Thymus (tissue), 11 donors: ENCODE results near the gene VEZT. TPM values are rescaled to one million over a fixed set of nuclear protein-coding genes. Genes with fewer than 3 reads are reported as not detected.

Source experiments
- DNase-seq, 9 donors: peaks; one replicate each; pipeline ENCODE4 v3.0.0-alpha.2; 2013; ENCODE audit warnings: low spot score in 9 of 9, low read depth in 6 of 9, missing footprints in 1 of 9
- H3K27ac ChIP-seq, 2 donors: one replicate each; pipeline ENCODE4 v1.5.1; 2013; ENCODE audit warnings: control low read depth in 1 of 2, low read depth in 1 of 2, low read length in 1 of 2, mild to moderate bottlenecking in 1 of 2, moderate library complexity in 1 of 2
- H3K27me3 ChIP-seq, 2 donors: one replicate each; pipeline ENCODE4 v1.5.1; 2013; ENCODE audit warnings: low read length in 1 of 2; ENCODE audit not compliant: control insufficient read depth in 2 of 2, insufficient read depth in 1 of 2
- H3K36me3 ChIP-seq, 2 donors: one replicate each; pipeline ENCODE4 v1.5.1; 2013; ENCODE audit warnings: low read length in 1 of 2, mild to moderate bottlenecking in 1 of 2, moderate library complexity in 1 of 2; ENCODE audit not compliant: control insufficient read depth in 2 of 2, insufficient read depth in 2 of 2
- H3K4me1 ChIP-seq, 2 donors: one replicate each; pipeline ENCODE4 v1.5.1; 2013; ENCODE audit warnings: low read length in 2 of 2; ENCODE audit not compliant: control insufficient read depth in 2 of 2, insufficient read depth in 2 of 2
- H3K4me3 ChIP-seq, 2 donors: one replicate each; pipeline ENCODE4 v1.5.1; 2013; ENCODE audit warnings: low read length in 2 of 2, control low read depth in 1 of 2, mild to moderate bottlenecking in 1 of 2
- H3K9me3 ChIP-seq, 2 donors: one replicate each; pipeline ENCODE4 v1.5.1; 2013; ENCODE audit warnings: low read length in 1 of 2, mild to moderate bottlenecking in 1 of 2; ENCODE audit not compliant: control insufficient read depth in 2 of 2, insufficient read depth in 1 of 2
- WGBS: extraction: QIAGEN DNeasy Blood & Tissue Kit; methylation state at CpG from one replicate; pipeline ENCODE4 v1.1.7; 2013; 5-methylcytosine and 5-hydroxymethylcytosine counted together
- polyA plus RNA-seq: library from polyadenylated mRNA; stranded (reverse); fragments of 200-250 nt; gene quantifications from one replicate; pipeline ENCODE4 v1.2.3, GENCODE V29; 2013
- total RNA-seq: library from RNA; stranded (reverse); fragments of 120-200 nt; gene quantifications from one replicate; pipeline ENCODE4 v1.2.4, GENCODE V29; 2013
- donor health status: healthy.

VEZT gene
- total and polyA plus RNA-seq, 2 donors, result 51.4 to 54.4 TPM

- no peak for DNase-seq
- Histone ChIP-seq H3K4me1 (no peaks in the 10 kb centered on the region), H3K36me3 (peaks cover 15 to 51% of the 10 kb centered on the region in 2 donors), H3K27me3 (no peaks in the 10 kb centered on the region), H3K4me3 (no peak overlapping the region), H3K27ac (no peak overlapping the region), H3K9me3 (no peaks in the 10 kb centered on the region)
Observed at GRCh38 chr12:95253386-95253785, 35.8 kb downstream of the VEZT start.

- Histone ChIP-seq H3K4me1 (no peaks in the 10 kb centered on the region), H3K27ac (no peak overlapping the region), H3K36me3 (peaks cover 15 to 50% of the 10 kb centered on the region in 2 donors), H3K9me3 (no peaks in the 10 kb centered on the region), H3K4me3 (no peak overlapping the region), H3K27me3 (no peaks in the 10 kb centered on the region)
- no peak for DNase-seq
- WGBS, result 97% methylated on average over 3 of the region's 3 CpGs
Observed at GRCh38 chr12:95257541-95257940, 39.9 kb downstream of the VEZT start.

DNA sequence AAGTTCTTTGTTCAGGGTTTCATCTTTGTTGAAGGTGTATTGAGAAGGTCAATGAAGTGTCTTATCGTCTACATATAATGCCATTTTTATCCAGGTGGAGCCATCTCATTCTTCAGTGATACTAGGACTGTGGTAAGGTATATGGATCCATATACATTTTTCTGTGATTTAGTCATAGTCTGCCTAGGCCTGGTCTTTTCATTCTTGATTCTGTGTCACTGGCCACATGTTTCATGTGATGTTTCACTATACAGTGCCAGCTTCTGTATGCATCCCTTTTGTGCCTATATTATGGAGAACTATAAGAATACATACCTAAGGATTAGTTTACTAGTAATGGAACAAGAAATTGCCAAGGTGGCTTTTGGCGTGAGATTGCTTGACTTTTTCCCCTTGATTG is 40.5 kb downstream of the VEZT start:
- Histone ChIP-seq H3K27me3 (no peaks in the 10 kb centered on the region), H3K4me1 (no peaks in the 10 kb centered on the region), H3K9me3 (no peaks in the 10 kb centered on the region), H3K4me3 (no peak overlapping the region), H3K36me3 (peaks cover 15 to 50% of the 10 kb centered on the region in 2 donors), H3K27ac (no peak overlapping the region)
- no peak for DNase-seq
- WGBS, result 100% methylated on average over 2 of the region's 2 CpGs

GRCh38 chr12:95258803-95259202 is 41.2 kb downstream of the VEZT start:
- no peak for DNase-seq
- Histone ChIP-seq H3K36me3 (peaks cover 13 to 49% of the 10 kb centered on the region in 2 donors), H3K4me1 (no peaks in the 10 kb centered on the region), H3K27ac (no peak overlapping the region), H3K4me3 (no peak overlapping the region), H3K27me3 (no peaks in the 10 kb centered on the region), H3K9me3 (no peaks in the 10 kb centered on the region)
- WGBS, result 96% methylated on average over 2 of the region's 2 CpGs

DNA sequence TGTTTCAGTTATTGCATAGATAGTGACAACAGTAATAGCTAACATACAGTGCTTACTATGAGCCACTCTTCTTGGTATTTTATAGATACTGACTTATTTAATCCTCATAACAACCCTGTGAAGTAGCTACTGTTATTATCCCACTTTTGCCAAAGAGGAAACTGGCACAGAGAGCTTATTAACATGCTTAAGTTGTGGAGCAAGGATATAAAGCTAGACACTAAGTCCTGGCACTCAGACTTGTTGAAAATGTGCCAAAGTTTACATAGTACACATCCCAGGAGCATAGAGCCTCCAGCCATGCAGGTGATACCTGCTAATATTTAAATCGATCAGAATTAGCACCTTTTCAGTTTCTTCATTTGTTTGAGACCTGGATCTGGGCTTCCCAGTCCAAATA is 41.8 kb downstream of the VEZT start:
- 93% methylated on average over 1 of the region's 1 CpG for WGBS
- no peak for DNase-seq

DNA sequence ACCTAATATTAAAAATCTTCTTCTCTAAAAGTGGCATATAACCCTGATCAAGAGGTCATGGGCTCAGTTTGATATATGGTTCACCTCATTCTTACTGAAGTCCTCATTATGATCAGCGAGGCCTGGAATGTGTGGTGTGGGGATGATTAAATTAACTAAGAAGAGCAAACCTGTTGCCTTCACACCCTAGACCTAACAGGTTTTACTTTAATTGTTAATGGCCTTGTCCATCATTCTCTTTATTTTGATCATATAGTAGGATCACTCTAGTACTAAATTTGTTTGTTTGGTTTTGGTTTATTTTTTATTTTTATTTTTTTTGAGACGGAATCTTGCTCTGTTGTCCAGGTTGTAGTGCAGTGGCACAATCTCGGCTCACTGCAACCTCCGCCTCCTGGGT is 43.5 kb downstream of the VEZT start:
- 97% methylated on average over 4 of the region's 4 CpGs for WGBS
- H3K9me3 ChIP-seq, result no peaks in the 10 kb centered on the region
- no peaks in the 10 kb centered on the region for H3K27me3 ChIP-seq
- H3K36me3 ChIP-seq, result peaks cover 1 to 34% of the 10 kb centered on the region in 2 donors
- H3K27ac ChIP-seq, result no peak overlapping the region
- H3K4me3 ChIP-seq, result no peak overlapping the region
- no peaks in the 10 kb centered on the region for H3K4me1 ChIP-seq
- no peak for DNase-seq

More for the DNA sequence above, 41.8 kb downstream of the VEZT start:
- Histone ChIP-seq H3K4me3 (no peak overlapping the region), H3K36me3 (peaks cover 8 to 45% of the 10 kb centered on the region in 2 donors), H3K9me3 (no peaks in the 10 kb centered on the region), H3K27ac (no peak overlapping the region), H3K27me3 (no peaks in the 10 kb centered on the region), H3K4me1 (no peaks in the 10 kb centered on the region)

- Histone ChIP-seq H3K36me3 (peaks cover 0 to 32% of the 10 kb centered on the region in 2 donors), H3K4me3 (no peak overlapping the region), H3K4me1 (no peaks in the 10 kb centered on the region), H3K27me3 (no peaks in the 10 kb centered on the region), H3K9me3 (no peaks in the 10 kb centered on the region), H3K27ac (no peak overlapping the region)
- DNase-seq, result no peak
- WGBS, result 98% methylated on average over 3 of the region's 3 CpGs
Observed at GRCh38 chr12:95262808-95263207, 45.2 kb downstream of the VEZT start.

GRCh38 chr12:95265765-95266164 is 48.2 kb downstream of the VEZT start:
- no peaks in the 10 kb centered on the region for H3K4me1 ChIP-seq
- no peak overlapping the region for H3K4me3 ChIP-seq
- no peak for DNase-seq
- H3K36me3 ChIP-seq, result peaks cover 4 to 36% of the 10 kb centered on the region in 2 donors
- H3K27ac ChIP-seq, result no peak overlapping the region
- no peaks in the 10 kb centered on the region for H3K9me3 ChIP-seq
- no peaks in the 10 kb centered on the region for H3K27me3 ChIP-seq
- 97% methylated on average over 2 of the region's 2 CpGs for WGBS

GRCh38 chr12:95266254-95266653 is 48.6 kb downstream of the VEZT start:
- peaks cover 4 to 34% of the 10 kb centered on the region in 2 donors for H3K36me3 ChIP-seq
- no peak for DNase-seq

DNA sequence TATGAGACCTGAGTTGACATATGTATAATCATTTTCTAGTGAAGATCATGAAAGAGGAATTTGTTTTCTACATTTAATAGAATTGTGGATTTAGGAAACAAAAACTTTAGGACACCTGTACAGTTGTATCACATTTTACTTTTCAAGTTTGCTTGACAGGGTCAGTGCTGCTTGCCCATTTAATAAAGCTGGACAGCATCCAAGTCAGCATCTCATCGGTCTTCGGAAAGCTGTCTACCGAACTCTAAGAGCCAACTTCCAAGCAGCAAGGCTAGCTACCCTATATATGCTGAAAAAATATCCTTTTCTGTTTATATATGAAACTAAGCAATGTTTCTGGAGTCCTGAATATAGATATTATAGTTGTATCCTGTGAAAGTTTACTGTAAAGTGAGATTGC is 52.3 kb downstream of the VEZT start:
- Histone ChIP-seq H3K27me3 (no peaks in the 10 kb centered on the region), H3K9me3 (no peaks in the 10 kb centered on the region), H3K4me1 (no peaks in the 10 kb centered on the region), H3K27ac (no peak overlapping the region), H3K4me3 (no peak overlapping the region), H3K36me3 (peaks cover 8 to 36% of the 10 kb centered on the region in 2 donors)
- WGBS, result 92% methylated on average over 3 of the region's 3 CpGs
- DNase-seq, result no peak

More at GRCh38 chr12:95266254-95266653, 48.6 kb downstream of the VEZT start:
- Histone ChIP-seq H3K9me3 (no peaks in the 10 kb centered on the region), H3K27me3 (no peaks in the 10 kb centered on the region), H3K4me3 (no peak overlapping the region), H3K4me1 (no peaks in the 10 kb centered on the region), H3K27ac (no peak overlapping the region)
- 97% methylated on average over 6 of the region's 6 CpGs for WGBS
